ENCODE data around the gene BICC1. TPM values are rescaled to one million over a fixed set of nuclear protein-coding genes. Genes with fewer than 3 reads are reported as not detected.

The BICC1 gene
- total and polyA plus RNA-seq, 2 of the 4 experiments (the other 2 are of a cell fraction), result 5.7 to 42.5 TPM

- Histone ChIP-seq H2AK9ac (replicated peaks; ENCODE audit: low read depth, low read length, poor library complexity) (no peak overlapping the region), H4K91ac (ENCODE audit: insufficient read depth, low read depth, low read length) (no peak overlapping the region), H3K4ac (ENCODE audit: low read depth, low read length) (no peak overlapping the region), H2BK20ac (ENCODE audit: low read depth, low read length) (no peak overlapping the region), H3K9ac (ENCODE audit: low read depth, low read length) (no peak overlapping the region), H4K8ac (ENCODE audit: low read depth in 2 of 2, low read length in 2 of 2) (no peak overlapping the region), H2BK5ac (ENCODE audit: low read depth, low read length, poor library complexity, severe bottlenecking) (no peak overlapping the region), H3K18ac (ENCODE audit: low read depth, low read length) (no peak overlapping the region), H3K9me1 (ENCODE audit: insufficient read depth, low read length) (no peaks in the 10 kb centered on the region; the same call in 1 of the 2 replicates), H3K56ac (ENCODE audit: extremely low read depth, insufficient read depth, low read length) (no peak overlapping the region), H3K4me2 (ENCODE audit: low read depth, low read length) (no peak overlapping the region), H3K23ac (ENCODE audit: low read depth, low read length) (no peak overlapping the region), H3K27ac (ENCODE audit: insufficient read depth, low read length) (no peak overlapping the region), H3K4me3 (ENCODE audit: insufficient read depth, low read depth, low read length) (no peak overlapping the region), H2AFZ (replicated peaks; ENCODE audit: low read length, poor library complexity) (no peak overlapping the region), H4K20me1 (ENCODE audit: insufficient read depth, low read length) (no peaks in the 10 kb centered on the region), H3K79me1 (ENCODE audit: low read depth in 1 of 2, low read length in 2 of 2) (no peaks in the 10 kb centered on the region; a peak in 2 of 4 replicates), H2BK15ac (ENCODE audit: low read depth, low read length) (no peak overlapping the region), H2AK5ac (ENCODE audit: low read depth, low read length) (no peak overlapping the region), H4K5ac (ENCODE audit: low read depth, low read length) (no peak overlapping the region), H3K4me1 (ENCODE audit: control insufficient read depth, insufficient read depth, low read length) (no peaks in the 10 kb centered on the region), H2BK120ac (ENCODE audit: low read depth, low read length) (no peak overlapping the region), H3K36me3 (ENCODE audit: control insufficient read depth, insufficient read depth, low read length) (peaks cover 12% of the 10 kb centered on the region), H3K14ac (replicated peaks; ENCODE audit: low read depth, low read length) (no peak overlapping the region), H3K9me3 (ENCODE audit: control insufficient read depth, insufficient read depth, low read length) (no peaks in the 10 kb centered on the region), H3K27me3 (ENCODE audit: control insufficient read depth, insufficient read depth, low read length) (no peaks in the 10 kb centered on the region)
- intact Hi-C loops (cut with micrococcal nuclease) (no loop called here), in situ Hi-C loops (cut with MboI; ENCODE audit: low sequenced_read_pairs) (loop anchor here (25.0 kb wide), 1 partner anchor 767 kb away; no protein-coding TSS in a partner anchor), dilution Hi-C loops (cut with HindIII; ENCODE audit: low sequenced_read_pairs, unreplicated experiment) (no loop called here)
- TF ChIP-seq FOS (IDR thresholded peaks at IDR 0.05; ENCODE audit: low read depth, low read length) (no peak), CEBPB (IDR thresholded peaks at IDR 0.05; ENCODE audit: low read depth, low read length) (no peak), USF2 (IDR thresholded peaks at IDR 0.05; ENCODE audit: low read depth, low read length) (no peak), MAZ (IDR thresholded peaks at IDR 0.05; ENCODE audit: borderline replicate concordance, low read depth, low read length) (no peak), RAD21 (IDR thresholded peaks at IDR 0.05; ENCODE audit: low read length) (no peak), BHLHE40 (IDR thresholded peaks at IDR 0.05; ENCODE audit: low read depth, low read length) (no peak), CHD1 (IDR thresholded peaks at IDR 0.05; ENCODE audit: low read depth, low read length) (no peak), RFX5 (IDR thresholded peaks at IDR 0.05; ENCODE audit: low read depth, low read length) (no peak), POLR2A (IDR thresholded peaks at IDR 0.05; ENCODE audit: low read depth, low read length) (no peak), MAFK (IDR thresholded peaks at IDR 0.05; ENCODE audit: low read depth, low read length) (no peak), MXI1 (IDR thresholded peaks at IDR 0.05; ENCODE audit: borderline replicate concordance, low read depth, low read length) (no peak), CTCF (conservative IDR thresholded peaks at IDR 0.05; ENCODE audit: low read depth, low read length) (no peak), NFE2L2 (IDR thresholded peaks at IDR 0.05; ENCODE audit: low read depth, low read length) (no peak), RCOR1 (IDR thresholded peaks at IDR 0.05; ENCODE audit: insufficient replicate concordance, low read length) (no peak), SMC3 (IDR thresholded peaks at IDR 0.05; ENCODE audit: low read depth, low read length) (no peak)
- TF ChIP-seq, protein P1, sequence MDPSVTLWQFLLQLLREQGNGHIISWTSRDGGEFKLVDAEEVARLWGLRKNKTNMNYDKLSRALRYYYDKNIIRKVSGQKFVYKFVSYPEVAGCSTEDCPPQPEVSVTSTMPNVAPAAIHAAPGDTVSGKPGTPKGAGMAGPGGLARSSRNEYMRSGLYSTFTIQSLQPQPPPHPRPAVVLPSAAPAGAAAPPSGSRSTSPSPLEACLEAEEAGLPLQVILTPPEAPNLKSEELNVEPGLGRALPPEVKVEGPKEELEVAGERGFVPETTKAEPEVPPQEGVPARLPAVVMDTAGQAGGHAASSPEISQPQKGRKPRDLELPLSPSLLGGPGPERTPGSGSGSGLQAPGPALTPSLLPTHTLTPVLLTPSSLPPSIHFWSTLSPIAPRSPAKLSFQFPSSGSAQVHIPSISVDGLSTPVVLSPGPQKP (IDR thresholded peaks at IDR 0.05; ENCODE audit: borderline replicate concordance, low read depth, low read length), result no peak
- CTCF ChIA-PET, result no interaction called here
- no TSS peak for BruUV-seq (replicated peaks)
- POLR2A ChIA-PET (ENCODE audit: unreplicated experiment), result no interaction called here
- DNase-seq (no peak), ATAC-seq (ENCODE audit: low read depth) (no peak)
Measured at GRCh38 chr10:58795560-58795959, 282.9 kb downstream of the BICC1 start.

Measured in IMR-90 (cell line).